Embryonic facial prominence (tissue), 1 donor: Measurements from ENCODE around the gene ZNF384.

Source experiments
- DNase-seq: peaks from one replicate; pipeline ENCODE4 v3.0.0-alpha.2; 2016; ENCODE audit errors: extremely low spot score

The ZNF384 gene

GRCh38 chr12:6699259-6699988 is 10.2 kb upstream of the ZNF384 start:
- DNase-seq: no peak

- DNase-seq: no peak
Measured at GRCh38 chr12:6698352-6699046, 9.3 kb upstream of the ZNF384 start.

- no peak for DNase-seq
Measured at GRCh38 chr12:6697584-6698351, 8.6 kb upstream of the ZNF384 start.

- DNase-seq: no peak
Measured at GRCh38 chr12:6696690-6697583, 7.8 kb upstream of the ZNF384 start.

- DNase-seq: no peak
Measured at GRCh38 chr12:6695313-6696045, 6.3 kb upstream of the ZNF384 start.

- DNase-seq: no peak
Measured at GRCh38 chr12:6694701-6695100, 5.5 kb upstream of the ZNF384 start.

GRCh38 chr12:6693832-6694355 is 4.7 kb upstream of the ZNF384 start:
- no peak for DNase-seq

GRCh38 chr12:6692888-6693287 is 3.7 kb upstream of the ZNF384 start:
- DNase-seq: no peak

GRCh38 chr12:6691473-6691872 is 2.3 kb upstream of the ZNF384 start:
- DNase-seq: no peak

GRCh38 chr12:6688543-6688998 is 604 bp downstream of the ZNF384 start:
- DNase-seq: no peak

- no peak for DNase-seq
Measured at GRCh38 chr12:6685814-6686213, 3.4 kb downstream of the ZNF384 start.

GRCh38 chr12:6684609-6685008 is 4.6 kb downstream of the ZNF384 start:
- no peak for DNase-seq

- no peak for DNase-seq
Measured at GRCh38 chr12:6676962-6677361, 12.2 kb downstream of the ZNF384 start.

- no peak for DNase-seq
Measured at GRCh38 chr12:6672143-6672542, 17.0 kb downstream of the ZNF384 start.

- DNase-seq: no peak
Measured at GRCh38 chr12:6667559-6668210, 21.5 kb downstream of the ZNF384 start.

- DNase-seq: no peak
Measured at GRCh38 chr12:6666211-6666610, 23.0 kb downstream of the ZNF384 start.

- no peak for DNase-seq
Measured at GRCh38 chr12:6664902-6665301, 24.3 kb downstream of the ZNF384 start.

- DNase-seq: peak; percentile 100
Measured at GRCh38 chr12:6662906-6663742, 26.1 kb downstream of the ZNF384 start, which contains the start of gene ING4. Gene ING4, minus strand, starts transcription at chr12:6663119. Its CDS starts 18 bp downstream, at chr12:6663101.

- DNase-seq: no peak
Measured at GRCh38 chr12:6662602-6662905, 26.6 kb downstream of the ZNF384 start.
